Neural cell (in vitro differentiated cells): ENCODE data around the gene SYNJ1. TPM values are rescaled to one million over a fixed set of nuclear protein-coding genes. Genes with fewer than 3 reads are reported as not detected.
A peak's percentile ranks its signal among the peaks of the same experiment; 100 is the strongest.

Experiments
- H2AFZ ChIP-seq: fragments of 200-600, 300-800 bp; sonication (generic), shearing (Covaris generic); 2 replicates; pipeline ENCODE4 v1.6.0; 2014; ENCODE audit warnings: low read depth, mild to moderate bottlenecking, antibody characterized with exemption, low read length, moderate library complexity
- H3F3A ChIP-seq: fragments of 200-600 bp; shearing (Covaris generic); 2 replicates; pipeline ENCODE4 v1.6.1; 2016; ENCODE audit warnings: mild to moderate bottlenecking, moderate library complexity, mixed read lengths, antibody characterized with exemption, low read length; ENCODE audit not compliant: insufficient read depth, poor library complexity, severe bottlenecking
- H3K27ac ChIP-seq: fragments of 200-600, 300-800 bp; sonication (generic), shearing (Covaris generic); 2 replicates; pipeline ENCODE4 v1.5.1; 2014; ENCODE audit warnings: mild to moderate bottlenecking, low read length, moderate library complexity
- H3K27me3 ChIP-seq: fragments of 300-800, 200-600 bp; sonication (generic), shearing (Covaris generic); 2 replicates; pipeline ENCODE4 v1.6.0; 2014; ENCODE audit warnings: mild to moderate bottlenecking, low read depth, low read length, moderate library complexity; ENCODE audit not compliant: insufficient read depth
- H3K36me3 ChIP-seq: fragments of 300-800, 200-600 bp; sonication (generic), shearing (Covaris generic); 2 replicates; pipeline ENCODE4 v1.5.1; 2014; ENCODE audit warnings: mild to moderate bottlenecking, antibody characterized with exemption, low read length, moderate library complexity; ENCODE audit not compliant: insufficient read depth
- H3K4me2 ChIP-seq: fragments of 300-800, 200-600 bp; sonication (generic), shearing (Covaris generic); 2 replicates; pipeline ENCODE4 v1.6.0; 2014; ENCODE audit warnings: mild to moderate bottlenecking, low read length
- H3K4me3 ChIP-seq: fragments of 300-800, 200-600 bp; sonication (generic), shearing (Covaris generic); 2 replicates; pipeline ENCODE4 v1.5.1; 2014; ENCODE audit warnings: mild to moderate bottlenecking, low read length, moderate library complexity
- H3K79me2 ChIP-seq: fragments of 200-600 bp; shearing (Covaris generic); replicated peaks from 2 replicates; pipeline ENCODE4 v1.6.0; 2014; ENCODE audit warnings: mild to moderate bottlenecking, low read length, moderate library complexity; ENCODE audit not compliant: insufficient read depth
- H3K9ac ChIP-seq: fragments of 300-800, 200-600 bp; sonication (generic), shearing (Covaris generic); 2 replicates; pipeline ENCODE4 v1.6.1; 2016; ENCODE audit warnings: mild to moderate bottlenecking, low read length, mixed read lengths
- H3K9me2 ChIP-seq: fragments of 200-600 bp; shearing (Covaris generic); 2 replicates; pipeline ENCODE4 v1.6.1; 2016; ENCODE audit warnings: mild to moderate bottlenecking, low read length, mixed read lengths; ENCODE audit not compliant: insufficient read depth
- H3K9me3 ChIP-seq: fragments of 200-600, 300-800 bp; sonication (generic), shearing (Covaris generic); 2 replicates; pipeline ENCODE4 v1.6.1; 2016; ENCODE audit warnings: mild to moderate bottlenecking, mixed run types, low read length, moderate library complexity, mixed read lengths
- H4K20me1 ChIP-seq: fragments of 200-600 bp; shearing (Covaris generic); 2 replicates; pipeline ENCODE4 v1.6.1; 2016; ENCODE audit warnings: mild to moderate bottlenecking, mixed run types; ENCODE audit not compliant: insufficient read depth
- EP300 ChIP-seq: fragments of 450-650 bp; conservative IDR thresholded peaks from 2 replicates; pipeline ENCODE4 v1.6.1; 2014; ENCODE audit warnings: antibody characterized with exemption, mild to moderate bottlenecking, moderate library complexity; ENCODE audit not compliant: poor library complexity, severe bottlenecking
- EZH2 ChIP-seq: fragments of 200-600, 300-800 bp; shearing (Covaris generic), sonication (generic); IDR thresholded peaks from 2 replicates; pipeline ENCODE4 v1.6.1; 2014; ENCODE audit warnings: antibody characterized with exemption, low read length, borderline replicate concordance, mild to moderate bottlenecking; ENCODE audit not compliant: insufficient read depth, poor library complexity, severe bottlenecking
- MXI1 ChIP-seq: fragments of 450-650 bp; conservative IDR thresholded peaks from 2 replicates; pipeline ENCODE4 v1.6.1; 2014; ENCODE audit warnings: antibody characterized with exemption, mild to moderate bottlenecking; ENCODE audit not compliant: poor library complexity, severe bottlenecking
- POLR2AphosphoS5 ChIP-seq: IDR thresholded peaks from 2 replicates; pipeline ENCODE4 v1.6.1; 2012
- RAD21 ChIP-seq: fragments of 450-650 bp; conservative IDR thresholded peaks from 2 replicates; pipeline ENCODE4 v1.6.1; 2014; ENCODE audit warnings: antibody characterized with exemption, mild to moderate bottlenecking, moderate library complexity
- SMC3 ChIP-seq: fragments of 450-650 bp; conservative IDR thresholded peaks from 2 replicates; pipeline ENCODE4 v1.6.1; 2014; ENCODE audit warnings: antibody characterized with exemption, mild to moderate bottlenecking, moderate library complexity; ENCODE audit not compliant: poor library complexity
- TAF1 ChIP-seq: IDR thresholded peaks from 2 replicates; pipeline ENCODE4 v1.6.1; 2012; ENCODE audit warnings: low read depth
- polyA plus RNA-seq: library from polyadenylated mRNA; depleted of rRNA; stranded (reverse); fragments of >200 nt; gene quantifications from 2 replicates; pipeline ENCODE4 v1.2.3, GENCODE V29; 2014
- TF ChIP-seq, protein P1 (sequence below): IDR thresholded peaks from 2 replicates; pipeline ENCODE4 v1.6.1; 2012; ENCODE audit warnings: borderline replicate concordance
- TF ChIP-seq, protein P2 (sequence below): fragments of 450-650 bp; IDR thresholded peaks from 2 replicates; pipeline ENCODE4 v1.5.1; 2014; ENCODE audit warnings: antibody characterized with exemption, mild to moderate bottlenecking, moderate library complexity; ENCODE audit not compliant: poor library complexity, severe bottlenecking

SYNJ1 gene
- polyA plus RNA-seq, 1 donor from 2014 or later: 24.1 TPM

DNA sequence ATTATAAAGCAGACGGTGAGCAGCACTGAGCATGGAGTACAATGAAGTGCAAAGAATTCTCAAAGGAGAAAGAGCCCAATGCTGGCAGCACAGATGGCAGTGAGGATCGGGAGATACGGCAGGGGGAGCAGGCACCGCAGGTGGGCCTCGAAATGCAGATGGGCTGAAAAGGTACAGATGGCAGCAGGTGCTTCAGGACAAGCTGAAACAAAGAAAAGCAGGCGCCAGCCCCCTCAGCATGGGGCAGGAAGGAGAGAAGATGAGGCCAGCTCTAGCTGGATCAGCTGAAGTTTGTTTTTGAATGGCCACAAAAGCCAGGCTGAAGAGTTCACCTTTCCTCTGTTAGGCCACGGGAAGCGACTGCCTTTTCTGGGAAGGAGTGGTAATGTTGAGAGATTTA, 123.3 kb downstream of the SYNJ1 start:
- Histone ChIP-seq H3K9ac (peak overlapping the region; percentile 41), H3K4me3 (peak overlapping the region; percentile 46), H3K79me2 (no peaks in the 10 kb centered on the region), H3K36me3 (peaks cover 18% of the 10 kb centered on the region), H3K4me2 (no peak overlapping the region), H3K27ac (peak overlapping the region; percentile 67), H3F3A (no peaks in the 10 kb centered on the region), H3K27me3 (no peaks in the 10 kb centered on the region), H4K20me1 (no peaks in the 10 kb centered on the region), H3K9me3 (no peaks in the 10 kb centered on the region), H2AFZ (no peak overlapping the region), H3K9me2 (no peaks in the 10 kb centered on the region)
- TF ChIP-seq POLR2AphosphoS5 (no peak), TAF1 (no peak), MXI1 (no peak), SMC3 (no peak), RAD21 (no peak), EZH2 (no peak), EP300 (no peak)
- TF ChIP-seq, protein P1, sequence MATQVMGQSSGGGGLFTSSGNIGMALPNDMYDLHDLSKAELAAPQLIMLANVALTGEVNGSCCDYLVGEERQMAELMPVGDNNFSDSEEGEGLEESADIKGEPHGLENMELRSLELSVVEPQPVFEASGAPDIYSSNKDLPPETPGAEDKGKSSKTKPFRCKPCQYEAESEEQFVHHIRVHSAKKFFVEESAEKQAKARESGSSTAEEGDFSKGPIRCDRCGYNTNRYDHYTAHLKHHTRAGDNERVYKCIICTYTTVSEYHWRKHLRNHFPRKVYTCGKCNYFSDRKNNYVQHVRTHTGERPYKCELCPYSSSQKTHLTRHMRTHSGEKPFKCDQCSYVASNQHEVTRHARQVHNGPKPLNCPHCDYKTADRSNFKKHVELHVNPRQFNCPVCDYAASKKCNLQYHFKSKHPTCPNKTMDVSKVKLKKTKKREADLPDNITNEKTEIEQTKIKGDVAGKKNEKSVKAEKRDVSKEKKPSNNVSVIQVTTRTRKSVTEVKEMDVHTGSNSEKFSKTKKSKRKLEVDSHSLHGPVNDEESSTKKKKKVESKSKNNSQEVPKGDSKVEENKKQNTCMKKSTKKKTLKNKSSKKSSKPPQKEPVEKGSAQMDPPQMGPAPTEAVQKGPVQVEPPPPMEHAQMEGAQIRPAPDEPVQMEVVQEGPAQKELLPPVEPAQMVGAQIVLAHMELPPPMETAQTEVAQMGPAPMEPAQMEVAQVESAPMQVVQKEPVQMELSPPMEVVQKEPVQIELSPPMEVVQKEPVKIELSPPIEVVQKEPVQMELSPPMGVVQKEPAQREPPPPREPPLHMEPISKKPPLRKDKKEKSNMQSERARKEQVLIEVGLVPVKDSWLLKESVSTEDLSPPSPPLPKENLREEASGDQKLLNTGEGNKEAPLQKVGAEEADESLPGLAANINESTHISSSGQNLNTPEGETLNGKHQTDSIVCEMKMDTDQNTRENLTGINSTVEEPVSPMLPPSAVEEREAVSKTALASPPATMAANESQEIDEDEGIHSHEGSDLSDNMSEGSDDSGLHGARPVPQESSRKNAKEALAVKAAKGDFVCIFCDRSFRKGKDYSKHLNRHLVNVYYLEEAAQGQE: no peak
- TF ChIP-seq, protein P2, sequence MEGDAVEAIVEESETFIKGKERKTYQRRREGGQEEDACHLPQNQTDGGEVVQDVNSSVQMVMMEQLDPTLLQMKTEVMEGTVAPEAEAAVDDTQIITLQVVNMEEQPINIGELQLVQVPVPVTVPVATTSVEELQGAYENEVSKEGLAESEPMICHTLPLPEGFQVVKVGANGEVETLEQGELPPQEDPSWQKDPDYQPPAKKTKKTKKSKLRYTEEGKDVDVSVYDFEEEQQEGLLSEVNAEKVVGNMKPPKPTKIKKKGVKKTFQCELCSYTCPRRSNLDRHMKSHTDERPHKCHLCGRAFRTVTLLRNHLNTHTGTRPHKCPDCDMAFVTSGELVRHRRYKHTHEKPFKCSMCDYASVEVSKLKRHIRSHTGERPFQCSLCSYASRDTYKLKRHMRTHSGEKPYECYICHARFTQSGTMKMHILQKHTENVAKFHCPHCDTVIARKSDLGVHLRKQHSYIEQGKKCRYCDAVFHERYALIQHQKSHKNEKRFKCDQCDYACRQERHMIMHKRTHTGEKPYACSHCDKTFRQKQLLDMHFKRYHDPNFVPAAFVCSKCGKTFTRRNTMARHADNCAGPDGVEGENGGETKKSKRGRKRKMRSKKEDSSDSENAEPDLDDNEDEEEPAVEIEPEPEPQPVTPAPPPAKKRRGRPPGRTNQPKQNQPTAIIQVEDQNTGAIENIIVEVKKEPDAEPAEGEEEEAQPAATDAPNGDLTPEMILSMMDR: no peak

DNA sequence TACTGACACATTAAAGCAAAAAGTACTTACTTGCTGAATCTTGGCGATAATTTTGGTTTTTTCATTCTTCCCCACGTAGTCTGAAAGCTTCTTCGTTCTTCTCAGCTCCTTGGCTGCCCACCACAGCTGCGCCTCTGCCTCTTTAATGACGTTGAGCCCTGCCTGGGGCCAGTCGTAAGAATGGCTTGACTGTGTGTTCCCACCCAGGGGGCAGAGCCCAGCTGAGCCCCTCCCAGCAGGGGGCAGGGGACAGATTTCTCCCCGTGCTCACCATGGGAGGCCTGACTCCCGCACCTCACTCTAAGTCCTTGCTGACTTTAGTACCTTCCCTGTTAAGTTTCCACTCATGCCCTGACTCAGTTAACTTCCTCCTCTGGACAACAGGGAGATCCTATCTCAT, 124.7 kb downstream of the SYNJ1 start:
- H3K4me3 ChIP-seq: no peak overlapping the region
- H3K4me2 ChIP-seq: no peak overlapping the region
- no peak overlapping the region for H3K27ac ChIP-seq
- H3K9me2 ChIP-seq: no peaks in the 10 kb centered on the region
- H3K27me3 ChIP-seq: no peaks in the 10 kb centered on the region
- H4K20me1 ChIP-seq: no peaks in the 10 kb centered on the region
- H3K9me3 ChIP-seq: no peaks in the 10 kb centered on the region
- H3F3A ChIP-seq: no peaks in the 10 kb centered on the region
- TF ChIP-seq SMC3 (no peak), EZH2 (no peak), EP300 (no peak), MXI1 (no peak)
- TF ChIP-seq, protein P2: no peak
- TF ChIP-seq, protein P1: no peak
- H3K36me3 ChIP-seq: peaks cover 18% of the 10 kb centered on the region
- H3K9ac ChIP-seq: no peak overlapping the region
- H2AFZ ChIP-seq: no peak overlapping the region
- no peaks in the 10 kb centered on the region for H3K79me2 ChIP-seq
